CD4-positive, alpha-beta T cell treated with Interferon alpha-2 for 1 hour (primary cell): ENCODE results near the gene SLC2A14.
"Not testable (repeated sequence)": the region's sequence is repeated elsewhere in the genome, so short reads cannot be mapped to it uniquely, and the experiment has no call there.

Source experiments
- DNase-seq, 2 donors: peaks; one replicate each; pipeline ENCODE4 v3.0.0-alpha.2; 2020 to 2022

SLC2A14 gene

DNA sequence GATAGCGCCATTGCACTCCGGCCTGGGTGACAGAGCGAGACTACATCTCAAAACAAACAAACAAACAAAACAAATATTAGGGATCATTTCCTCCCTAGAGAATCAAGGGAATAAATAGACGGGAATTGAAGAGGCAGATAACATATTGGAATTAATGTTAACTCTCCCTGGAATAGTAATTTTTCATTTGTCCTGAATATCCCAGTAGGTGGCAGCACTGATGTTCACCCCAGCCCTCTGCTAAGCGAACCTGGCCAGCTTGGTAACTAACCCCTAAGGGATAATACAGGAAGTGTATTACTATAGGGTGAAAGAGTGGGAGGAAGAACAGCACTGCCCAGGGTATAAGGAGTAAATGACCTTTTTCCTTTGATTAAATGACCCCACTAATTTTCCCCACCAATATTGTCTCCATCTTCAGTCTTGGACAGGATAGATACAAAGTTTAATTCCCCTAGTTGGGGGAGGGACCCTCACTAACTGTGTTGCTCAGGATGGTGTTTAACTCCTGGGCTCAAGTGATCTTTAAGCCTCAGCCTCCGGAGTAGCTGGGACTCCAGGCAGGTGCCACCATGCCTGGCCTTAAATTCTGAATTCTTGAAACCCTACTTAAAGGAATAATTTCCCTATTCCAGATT lies 40.5 kb downstream of the SLC2A14 start:
- DNase-seq, result peak; percentile 20 to 54

DNA sequence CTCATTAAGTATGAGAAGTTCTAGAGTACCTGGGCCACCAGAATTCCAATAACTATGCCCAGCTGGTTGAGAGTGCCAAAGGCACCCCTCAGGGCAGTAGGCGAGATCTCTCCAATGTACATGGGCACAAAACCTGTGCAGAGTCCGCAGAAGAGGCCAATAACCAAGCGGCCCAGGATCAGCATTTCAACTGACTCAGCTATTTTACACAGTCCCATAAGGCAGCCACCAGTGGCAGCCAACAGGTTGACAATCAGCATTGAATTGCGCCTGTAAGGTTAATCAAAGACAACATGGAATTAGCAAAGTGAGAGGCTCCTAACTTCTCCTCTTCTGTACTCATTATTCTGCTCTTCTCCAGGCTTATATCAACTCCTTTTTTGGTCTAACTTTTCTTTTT lies 43.0 kb downstream of the SLC2A14 start:
- not testable (repeated sequence) for DNase-seq

DNA sequence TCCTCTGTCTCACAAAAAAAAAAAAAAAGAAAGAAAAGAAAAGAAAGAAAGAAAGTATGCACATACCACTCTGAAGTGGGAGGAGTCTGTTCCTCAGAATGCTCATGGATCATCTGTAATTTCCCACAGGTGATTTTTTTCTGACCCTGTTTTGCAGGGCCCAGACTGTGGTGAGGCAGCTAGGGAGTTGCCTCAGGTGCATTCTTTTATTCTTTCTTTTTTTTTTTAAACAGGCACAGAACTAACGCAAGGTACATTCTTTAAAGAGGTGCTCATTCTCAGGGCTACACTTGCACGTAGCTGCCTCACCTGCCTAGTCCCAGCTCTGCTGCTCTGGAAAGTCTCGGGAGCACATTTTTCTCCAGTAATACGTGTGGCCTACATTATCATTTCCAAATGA lies 47.0 kb downstream of the SLC2A14 start:
- DNase-seq, result not testable (repeated sequence)

DNA sequence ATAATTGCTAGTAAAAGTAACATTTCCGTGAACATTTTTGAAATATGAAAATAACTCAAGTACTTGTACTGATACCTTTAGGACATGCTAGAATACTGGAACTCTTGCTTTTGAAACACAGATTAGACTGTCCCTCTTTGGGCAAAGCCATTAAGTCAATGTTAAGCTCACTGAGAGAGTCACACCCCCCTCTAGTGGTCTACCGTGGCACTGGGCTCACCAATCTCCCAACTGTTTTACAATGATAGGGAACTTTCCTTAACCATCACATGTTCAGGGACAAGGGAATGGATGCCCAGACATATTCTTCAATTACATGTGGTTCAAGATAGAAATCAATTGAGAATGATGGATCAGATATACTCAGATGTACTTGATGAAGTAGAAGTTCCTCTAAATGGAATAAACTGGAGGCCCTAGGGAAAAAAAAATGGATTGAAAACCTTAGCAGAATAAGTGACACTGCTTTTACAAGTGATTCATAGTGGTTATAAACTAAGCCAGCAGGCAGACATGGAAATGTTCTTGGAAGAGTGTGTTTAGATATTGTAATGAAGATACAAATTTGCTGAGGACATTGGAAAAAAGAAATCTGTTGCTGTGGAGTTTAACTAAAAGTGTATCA lies 65.7 kb downstream of the SLC2A14 start:
- DNase-seq, result peak; percentile 46 to 63

DNA sequence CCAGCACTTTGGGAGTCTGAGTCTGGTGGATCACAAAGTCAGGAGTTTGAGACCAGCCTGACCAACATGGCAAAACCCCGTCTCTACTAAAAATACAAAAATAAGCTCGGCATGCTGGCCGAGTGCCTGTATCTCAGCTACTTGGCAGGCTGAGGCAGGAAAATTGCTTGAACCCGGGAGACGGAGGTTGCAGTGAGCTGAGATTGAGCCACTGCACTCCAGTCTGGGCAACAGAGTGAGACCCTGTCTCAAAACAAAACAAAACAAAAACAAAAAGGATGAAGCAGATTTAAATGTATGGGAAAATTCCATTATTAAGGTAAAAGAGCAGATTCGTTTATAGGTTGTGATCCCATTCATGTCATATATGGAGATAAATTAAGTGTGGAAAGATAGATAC lies 66.4 kb downstream of the SLC2A14 start:
- DNase-seq, result not testable (repeated sequence)

DNA sequence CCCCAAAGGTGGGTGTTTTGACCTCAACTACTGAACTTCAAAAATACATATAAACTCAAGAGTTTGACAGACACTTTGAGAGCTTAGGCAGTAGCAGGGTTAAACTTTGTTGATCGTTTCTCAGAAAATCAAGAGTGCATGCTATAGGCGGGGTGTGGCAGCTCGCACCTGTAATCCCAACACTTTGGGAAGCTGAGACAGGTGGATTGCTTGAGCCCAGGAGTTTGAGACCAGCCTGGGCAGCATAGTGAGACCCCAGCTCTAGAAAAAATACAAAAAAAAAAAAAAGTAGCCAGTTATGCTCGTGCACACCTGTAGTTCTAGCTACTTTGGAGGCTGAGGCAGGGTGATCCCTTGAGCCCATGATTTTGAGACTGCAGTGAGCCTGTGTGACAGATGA lies 71.3 kb downstream of the SLC2A14 start:
- DNase-seq, result no peak

DNA sequence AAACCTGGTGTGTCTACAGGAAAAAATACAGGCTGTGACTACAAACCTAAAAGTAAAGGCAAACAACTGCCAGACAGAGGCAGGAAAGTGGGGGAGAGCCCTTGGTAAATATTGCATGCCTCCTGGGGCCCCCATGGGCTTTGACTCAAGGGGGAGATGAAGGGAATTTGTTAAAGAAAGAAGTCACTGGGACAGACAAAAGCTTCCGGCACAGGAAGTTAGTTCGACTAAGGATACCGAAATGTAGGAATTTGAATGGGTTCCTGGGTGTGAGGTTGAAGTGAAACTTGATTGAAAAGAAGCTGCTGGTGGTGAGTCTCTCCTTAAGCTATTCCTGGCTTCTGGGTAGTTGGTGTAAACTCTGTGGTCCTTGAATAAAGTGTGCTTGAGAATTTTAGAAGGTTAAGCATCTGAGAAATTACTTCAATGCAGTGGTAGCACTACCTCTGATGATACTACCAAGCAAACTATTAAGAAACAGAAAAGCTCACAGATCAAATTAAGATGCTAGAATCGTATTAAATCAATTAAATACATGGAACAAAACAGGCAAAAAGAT lies 73.9 kb downstream of the SLC2A14 start:
- DNase-seq, result not testable (repeated sequence)

DNA sequence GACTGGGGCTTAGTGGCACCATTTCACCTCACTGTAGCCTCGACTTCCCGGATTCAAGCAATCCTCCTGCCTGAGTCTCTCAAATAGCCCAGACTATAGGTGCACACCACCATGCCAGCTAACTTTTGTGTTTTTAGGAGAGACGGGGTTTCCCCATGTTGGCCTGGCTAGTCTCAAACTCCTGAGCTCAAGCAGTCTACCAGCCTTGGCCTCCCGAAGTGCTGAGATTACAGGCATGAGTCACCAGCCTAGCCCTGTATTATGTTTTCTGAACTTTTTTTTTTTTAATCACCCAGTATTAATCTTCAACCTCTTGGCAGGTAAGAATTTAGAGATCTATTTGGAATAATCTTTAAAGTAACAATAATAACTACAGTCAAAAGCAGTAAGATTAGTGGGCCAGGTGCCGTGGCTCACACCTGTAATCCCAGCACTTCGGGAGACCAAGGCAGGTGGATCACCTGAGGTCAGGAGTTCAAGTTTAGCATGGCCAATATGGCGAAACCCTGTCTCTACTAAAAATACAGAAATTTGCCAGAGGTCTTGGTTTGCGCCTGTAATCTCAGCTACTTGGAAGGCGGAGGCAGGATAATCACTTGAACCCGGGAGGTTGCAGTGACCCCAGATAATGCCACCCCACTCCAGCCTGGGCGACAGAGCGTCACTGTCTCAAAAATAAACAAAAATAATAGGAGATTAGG lies 74.9 kb downstream of the SLC2A14 start:
- DNase-seq, result no peak

DNA sequence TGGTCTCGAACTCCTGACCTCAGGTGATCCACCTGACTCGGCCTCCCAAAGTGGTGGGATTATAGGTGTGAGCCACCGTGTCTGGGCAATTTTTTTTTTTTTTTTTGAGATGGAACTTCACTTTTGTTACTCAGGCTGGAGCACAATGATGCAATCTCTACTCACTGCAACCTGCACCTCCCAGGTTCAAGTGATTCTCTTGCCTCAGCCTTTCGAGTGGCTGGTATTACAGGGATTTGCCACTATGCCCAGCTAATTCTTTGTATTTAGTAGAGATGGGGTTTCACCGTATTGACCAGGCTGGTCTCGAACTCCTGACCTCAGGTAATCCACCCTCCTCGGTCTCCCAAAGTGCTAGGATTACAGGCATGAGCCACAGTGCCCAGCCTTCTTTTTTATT lies 75.4 kb downstream of the SLC2A14 start:
- DNase-seq, result not testable (repeated sequence)

DNA sequence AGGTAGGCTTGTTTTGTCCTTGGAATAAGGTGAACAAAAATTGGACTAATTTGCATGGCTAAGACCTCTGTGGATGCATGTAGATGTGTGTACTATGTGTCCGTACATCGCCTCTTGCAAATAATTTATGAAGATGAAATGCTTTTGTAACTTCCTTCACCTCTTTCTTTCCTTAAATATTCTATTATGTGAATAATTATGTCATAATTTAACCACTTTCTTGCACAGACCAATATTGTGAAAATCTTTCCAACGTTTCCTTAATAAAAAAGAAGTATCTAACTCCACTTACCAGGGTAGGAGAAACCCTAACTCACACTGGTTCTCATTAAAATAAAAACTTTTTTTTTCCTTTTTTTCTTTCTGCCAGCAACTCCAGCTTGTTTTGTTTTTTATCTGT lies 79.5 kb downstream of the SLC2A14 start:
- no peak for DNase-seq

DNA sequence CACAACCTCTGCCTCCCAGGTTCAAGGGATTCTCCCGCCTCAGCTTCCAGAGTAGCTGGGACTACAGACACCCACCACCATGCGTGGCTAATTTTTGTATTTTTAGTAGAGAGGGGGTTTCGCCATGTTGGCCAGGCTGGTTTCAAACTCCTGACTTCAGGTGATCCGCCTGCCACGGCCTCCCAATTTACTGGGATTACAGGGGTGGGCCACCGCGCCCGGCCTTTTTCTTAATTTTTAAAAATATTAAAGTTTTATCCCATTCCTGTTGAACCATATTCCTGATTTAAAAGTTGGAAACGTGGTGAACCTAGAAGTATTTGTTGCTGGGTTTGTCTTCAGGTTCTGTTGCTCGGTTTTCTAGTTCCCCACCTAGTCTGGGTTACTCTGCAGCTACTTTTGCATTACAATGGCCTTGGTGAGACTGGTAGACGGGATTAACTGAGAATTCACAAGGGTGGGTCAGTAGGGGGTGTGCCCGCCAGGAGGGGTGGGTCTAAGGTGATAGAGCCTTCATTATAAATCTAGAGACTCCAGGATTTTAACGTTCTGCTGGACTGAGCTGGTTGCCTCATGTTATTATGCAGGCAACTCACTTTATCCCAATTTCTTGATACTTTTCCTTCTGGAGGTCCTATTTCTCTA lies 83.7 kb downstream of the SLC2A14 start, which contains the start of gene NANOG:
TSS of gene NANOG (plus strand) at position 519 of the 645 bp plus-strand sequence. CDS start 213 bp downstream, outside the sequence.
- DNase-seq, result not testable (repeated sequence)

DNA sequence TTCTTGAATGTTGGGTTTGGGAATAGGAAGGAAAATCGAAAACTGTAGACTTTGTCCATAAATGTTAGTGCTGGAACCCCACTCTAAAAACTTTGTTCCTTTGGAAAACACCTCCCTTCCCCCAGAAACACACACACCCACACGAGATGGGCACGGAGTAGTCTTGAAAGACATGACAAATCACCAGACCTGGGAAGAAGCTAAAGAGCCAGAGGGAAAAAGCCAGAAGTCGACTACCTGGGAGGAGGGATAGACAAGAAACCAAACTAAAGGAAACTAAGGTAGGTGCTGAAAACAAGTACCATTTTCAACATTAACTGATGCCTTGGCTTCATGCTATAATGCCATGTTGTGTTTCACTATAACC lies 84.4 kb downstream of the SLC2A14 start:
- DNase-seq, result no peak

DNA sequence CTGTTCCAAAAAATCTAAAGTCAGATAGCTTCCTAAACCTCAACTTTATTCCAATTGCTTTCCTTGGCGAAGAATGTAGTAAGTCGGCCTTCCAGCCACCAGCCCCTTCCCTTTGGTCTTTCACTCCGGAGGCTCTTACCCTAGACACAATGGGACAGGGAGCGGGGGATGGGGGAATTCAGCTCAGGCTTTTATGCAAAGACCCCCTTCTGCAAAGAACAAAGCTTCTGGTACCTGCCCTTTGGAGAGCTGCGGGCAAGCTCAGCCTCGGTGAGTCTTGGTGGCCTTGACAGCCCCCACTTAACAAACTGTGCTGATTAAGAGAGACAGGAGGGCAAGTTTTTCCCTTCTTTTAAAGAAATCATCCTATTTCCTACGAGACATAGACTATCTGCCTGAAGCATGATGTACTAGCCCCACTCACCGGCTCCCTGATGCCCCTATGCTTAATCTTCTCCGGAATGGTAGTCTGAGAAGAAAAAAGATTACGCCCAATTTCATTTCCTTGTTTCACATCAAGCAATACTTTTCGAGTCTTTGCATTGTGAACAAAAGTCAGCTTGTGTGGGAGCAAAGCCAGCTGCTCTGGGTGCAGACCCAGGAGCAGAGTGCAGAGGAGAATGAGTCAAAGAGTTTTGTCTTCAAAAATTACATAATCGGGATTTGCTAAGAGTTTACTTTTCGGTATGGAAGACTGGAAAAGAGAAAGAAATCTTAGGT lies 85.0 kb downstream of the SLC2A14 start:
- DNase-seq, result no peak

DNA sequence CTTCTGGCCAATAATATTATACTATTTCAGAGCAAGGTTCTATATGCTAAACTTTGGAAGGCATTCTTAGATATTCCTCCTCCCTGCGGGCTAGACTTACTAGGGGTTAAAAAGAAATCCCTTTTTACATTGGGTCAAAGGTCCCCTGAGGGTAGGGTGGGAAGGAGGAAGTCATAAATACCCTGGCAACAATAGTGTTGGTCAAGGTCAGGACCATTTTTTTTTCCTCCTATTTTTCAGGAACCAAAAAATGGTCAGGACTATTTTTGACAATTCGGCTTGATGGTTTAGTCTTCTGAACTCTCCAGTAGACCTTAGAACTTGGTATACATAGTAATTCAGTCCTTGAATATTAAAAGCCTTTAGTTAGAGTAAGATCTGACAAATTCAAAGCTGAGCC lies 88.0 kb downstream of the SLC2A14 start:
- DNase-seq, result no peak

DNA sequence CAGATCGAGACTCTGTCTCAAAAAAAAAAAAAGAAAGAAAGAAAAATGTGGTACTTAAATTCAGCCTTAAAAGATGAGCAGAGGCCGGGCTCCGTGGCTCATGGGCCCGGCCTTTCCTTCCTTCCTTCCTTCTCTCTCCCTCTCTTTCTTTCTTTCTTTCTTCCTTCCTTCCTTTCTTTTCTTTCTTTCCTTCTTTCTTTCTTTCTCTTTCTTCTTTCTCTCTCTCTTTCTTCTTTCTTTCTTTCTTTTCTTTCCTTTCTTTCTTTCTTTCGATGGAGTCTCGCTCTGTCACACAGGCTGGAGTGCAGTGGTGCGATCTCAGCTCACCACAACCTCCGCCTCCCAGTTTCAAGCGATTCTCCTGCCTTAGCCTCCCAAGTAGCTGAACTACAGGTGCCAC lies 89.3 kb downstream of the SLC2A14 start:
- not testable (repeated sequence) for DNase-seq

DNA sequence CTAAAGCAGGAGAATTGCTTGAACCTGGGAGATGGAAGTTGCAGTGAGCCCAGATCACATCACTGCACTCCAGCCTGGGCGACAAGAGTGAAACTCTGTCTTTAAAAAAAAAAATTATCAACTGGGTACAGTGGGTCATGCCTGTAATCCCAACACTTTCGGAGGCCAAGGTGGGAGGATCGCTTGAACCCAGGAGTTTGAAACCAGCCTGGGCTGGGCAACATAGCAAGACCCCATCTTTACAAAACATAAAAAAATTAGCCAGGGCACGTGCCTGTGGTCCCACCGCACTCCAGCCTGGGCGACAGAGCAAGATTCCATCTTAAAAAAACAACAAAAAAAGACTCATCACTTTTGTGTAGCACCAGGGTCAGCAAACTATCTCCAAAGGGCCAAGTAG lies 90.7 kb downstream of the SLC2A14 start:
- DNase-seq, result no peak

DNA sequence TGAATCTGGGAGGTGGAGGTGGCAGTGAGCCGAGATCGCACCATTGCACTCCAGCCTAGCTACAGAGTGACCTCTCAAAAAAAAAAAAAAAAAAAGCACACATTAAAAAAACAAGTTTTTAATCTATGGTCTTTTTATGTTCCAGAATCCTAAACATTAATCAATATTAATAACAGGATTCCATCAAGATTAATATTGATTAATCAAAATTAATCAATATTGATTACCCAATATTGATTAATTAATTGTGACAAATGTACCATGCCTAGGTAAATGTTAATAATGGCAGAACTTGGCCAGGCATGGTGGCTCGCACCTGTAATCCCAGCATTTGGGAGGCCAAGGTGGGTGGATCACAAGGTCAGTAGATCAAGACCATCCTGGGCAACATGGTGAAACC lies 91.4 kb downstream of the SLC2A14 start:
- no peak for DNase-seq

DNA sequence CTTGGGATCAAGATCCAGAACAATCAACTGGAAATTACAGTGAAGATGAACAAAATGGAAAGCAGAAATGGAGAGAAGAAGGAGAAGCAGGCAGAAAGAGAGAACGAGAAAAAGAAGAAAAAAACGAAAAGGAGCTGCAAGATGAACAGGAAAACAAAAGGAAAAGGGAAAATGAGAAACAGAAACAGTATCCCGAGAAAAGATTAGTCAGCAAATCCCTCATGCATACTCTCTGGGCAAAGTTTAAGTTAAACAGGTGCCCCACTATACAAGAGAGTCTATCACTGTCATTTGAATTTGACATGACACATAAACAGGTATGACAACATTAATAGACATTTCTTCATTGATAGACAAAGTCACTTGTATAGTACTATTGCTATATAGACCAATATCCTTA lies 102.7 kb downstream of the SLC2A14 start:
- no peak for DNase-seq
